Kidney glomerular epithelial cell (primary cell): ENCODE results near the gene PTPRN2.

ENCODE experiments used
- DNase-seq: peaks from one replicate; lab custom pipeline; 2025; lab: John Stamatoyannopoulos, UW

PTPRN2 gene

DNA sequence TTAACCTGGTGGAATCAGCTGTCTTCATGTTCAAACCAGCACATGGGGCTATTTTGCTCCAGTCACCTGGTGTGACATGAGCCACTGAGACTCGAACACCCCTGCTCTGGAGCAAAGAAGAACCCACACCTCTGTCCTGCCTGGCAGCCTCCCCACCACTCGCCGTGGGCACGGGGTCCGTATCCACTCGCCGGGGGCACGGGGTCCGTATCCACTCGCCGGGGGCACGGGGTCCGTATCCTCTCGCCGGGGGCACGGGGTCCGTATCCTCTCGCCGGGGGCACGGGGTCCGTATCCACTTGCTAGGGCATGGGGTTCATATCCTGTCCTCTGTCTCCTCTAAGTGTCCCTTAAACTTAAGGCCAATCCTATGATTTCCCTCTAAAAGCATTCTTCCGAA is 558.7 kb downstream of the PTPRN2 start:
- DNase-seq: no peak

DNA sequence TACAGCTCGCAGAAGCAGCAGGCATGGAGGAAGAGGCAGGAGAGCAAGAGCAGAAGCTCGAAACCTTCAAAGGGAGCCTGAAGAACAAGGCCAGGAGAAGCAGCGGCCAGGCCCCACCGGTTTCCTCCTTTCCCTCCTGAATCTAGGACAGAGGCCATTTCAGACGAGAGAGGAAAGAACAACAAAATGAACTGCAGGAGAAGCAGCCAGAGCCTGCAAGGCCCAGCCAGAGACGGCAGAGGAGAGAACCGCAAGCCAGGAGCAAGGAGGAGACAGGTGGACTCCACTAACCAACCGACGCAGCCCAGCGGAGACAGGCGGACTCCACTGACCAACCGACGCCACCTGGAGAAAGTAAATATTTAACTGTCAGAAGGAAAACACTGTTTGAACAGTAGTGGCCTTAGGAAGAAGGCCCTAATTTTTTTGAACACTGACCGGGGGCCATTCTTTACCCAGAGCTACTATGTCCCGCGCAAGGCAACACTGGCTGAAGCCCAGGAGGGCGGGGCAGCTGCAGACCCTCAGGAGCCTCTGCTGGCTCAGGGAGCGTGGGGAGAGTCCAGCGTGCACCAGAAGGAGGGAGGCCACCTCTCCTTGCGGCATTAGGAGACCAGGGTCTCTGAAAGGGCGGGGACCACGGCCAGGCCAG is 559.2 kb downstream of the PTPRN2 start:
- DNase-seq: no peak

DNA sequence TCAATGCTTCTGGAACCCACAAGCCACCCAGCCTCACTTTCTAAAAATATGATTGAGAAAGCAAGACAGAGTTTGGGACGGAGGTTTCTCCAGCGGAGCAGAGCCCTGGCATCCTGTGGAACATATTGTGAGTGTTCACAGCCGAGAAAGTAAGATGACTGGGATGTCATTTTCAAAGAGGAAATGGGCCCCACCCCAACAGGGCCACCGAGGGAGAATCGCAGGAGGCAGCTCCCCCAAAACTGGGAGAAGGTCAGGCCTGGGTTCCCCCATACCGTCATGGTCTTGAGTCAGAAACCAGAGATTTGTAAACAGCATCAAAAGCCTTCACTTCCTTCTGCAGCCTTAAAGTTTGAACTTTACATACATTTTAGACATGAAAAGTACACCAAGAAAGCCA is 560.0 kb downstream of the PTPRN2 start:
- no peak for DNase-seq

DNA sequence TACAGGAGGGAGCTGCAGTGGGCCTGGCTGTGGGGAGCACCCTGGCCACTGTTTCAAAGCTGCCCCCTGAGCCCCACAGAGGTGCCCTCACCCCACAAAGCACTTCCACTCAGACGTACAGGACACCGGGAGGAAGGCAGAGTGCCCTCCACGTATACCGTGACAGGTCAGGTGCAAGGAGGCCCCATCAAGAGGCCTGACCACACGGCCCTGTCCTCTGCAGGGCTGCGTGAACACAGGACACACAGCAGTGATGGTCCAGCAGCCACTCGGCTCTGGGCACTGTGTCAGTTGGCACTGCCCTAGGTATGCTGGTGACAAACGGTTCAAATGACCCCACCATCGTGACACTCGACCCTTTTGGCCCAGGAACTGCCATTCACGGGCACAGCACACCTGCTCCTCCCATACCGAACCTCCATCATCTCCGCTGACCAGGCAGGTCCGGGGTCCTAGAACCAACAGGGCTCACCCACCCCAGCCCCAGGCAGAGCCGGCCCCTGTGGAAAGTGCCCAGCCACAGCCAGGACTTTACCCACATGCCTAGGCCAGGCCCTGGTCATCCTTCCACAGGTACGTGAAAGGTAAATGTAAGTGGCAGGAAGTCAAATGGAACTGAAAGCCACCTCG is 560.9 kb downstream of the PTPRN2 start:
- DNase-seq: no peak

DNA sequence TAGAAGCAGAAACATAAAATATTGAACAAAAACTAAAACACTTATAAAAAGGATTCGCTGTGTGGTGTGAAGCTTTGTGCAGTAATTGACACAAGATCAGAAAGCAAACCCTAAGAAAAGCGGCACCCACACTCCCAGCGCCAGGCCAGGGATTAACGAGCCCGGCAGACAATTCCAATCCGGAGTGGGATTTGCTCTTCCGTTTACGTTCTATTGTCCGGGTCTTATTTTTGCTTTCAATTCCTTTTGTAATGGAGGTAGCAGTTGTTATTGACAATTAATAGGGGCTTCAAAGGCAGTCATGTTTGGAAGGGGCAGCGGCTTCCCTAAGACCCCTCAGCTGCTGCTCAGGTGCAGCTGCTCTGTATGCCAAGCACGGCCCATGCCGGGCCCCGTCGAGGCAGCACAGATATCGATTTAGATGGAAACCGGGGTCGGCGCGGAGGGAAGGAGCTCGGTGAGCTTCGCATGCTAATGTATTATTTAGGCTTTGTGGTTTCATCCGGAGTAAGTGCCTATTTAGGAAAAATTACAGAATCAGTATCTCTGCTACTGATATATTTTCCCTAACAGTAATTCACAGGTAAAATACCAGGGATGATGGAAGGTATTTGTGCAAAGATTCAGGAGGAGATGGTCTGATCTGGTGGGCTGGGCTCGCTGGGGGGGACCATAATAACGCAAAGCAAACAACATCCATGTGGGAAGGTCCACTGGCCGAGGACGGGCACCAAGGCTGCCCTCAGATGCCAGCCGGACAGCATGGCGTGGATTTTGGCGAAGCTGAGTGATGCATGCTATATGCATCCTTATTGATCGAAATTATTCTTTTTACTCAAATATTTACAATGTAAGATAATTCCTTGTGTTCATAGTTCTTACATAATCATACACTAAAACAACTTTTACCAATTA is 561.7 kb downstream of the PTPRN2 start:
- DNase-seq: no peak

DNA sequence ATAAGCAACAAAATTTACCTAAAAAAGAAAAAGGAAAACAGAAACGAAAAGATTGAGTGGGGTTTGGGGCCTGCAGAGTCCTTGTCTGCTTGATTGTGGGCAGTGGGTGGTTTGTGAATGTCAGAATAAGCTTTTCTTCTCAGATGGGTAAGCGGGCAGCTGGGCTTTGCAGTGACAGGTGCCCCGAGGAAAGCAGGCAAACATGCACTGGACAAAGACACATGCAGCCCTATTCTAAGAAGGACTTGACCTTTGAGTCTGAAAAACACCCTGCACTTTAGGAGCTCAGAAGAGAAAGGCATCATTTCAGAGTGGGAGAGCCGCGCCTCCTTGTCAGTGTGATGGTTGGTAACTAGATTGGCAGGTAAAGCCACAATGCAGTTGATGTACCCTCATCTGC is 562.7 kb downstream of the PTPRN2 start:
- no peak for DNase-seq

DNA sequence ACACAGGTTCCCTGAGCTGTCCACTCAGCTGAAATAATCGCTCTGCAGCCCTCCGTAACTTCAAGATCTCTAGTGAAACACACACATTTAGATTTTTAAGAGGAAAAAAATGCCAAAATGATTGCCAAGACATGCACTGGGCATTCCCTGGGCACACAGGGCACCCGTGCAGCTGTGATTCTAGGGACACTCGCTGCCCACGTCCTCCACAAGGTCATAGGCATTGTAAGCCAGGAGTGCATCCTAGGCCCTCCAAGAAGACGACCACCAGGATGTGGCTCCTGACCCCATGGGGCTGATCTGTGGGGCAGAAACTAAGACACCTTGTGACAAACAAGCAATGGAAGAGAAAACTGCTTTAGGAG is 563.3 kb downstream of the PTPRN2 start:
- DNase-seq: no peak

DNA sequence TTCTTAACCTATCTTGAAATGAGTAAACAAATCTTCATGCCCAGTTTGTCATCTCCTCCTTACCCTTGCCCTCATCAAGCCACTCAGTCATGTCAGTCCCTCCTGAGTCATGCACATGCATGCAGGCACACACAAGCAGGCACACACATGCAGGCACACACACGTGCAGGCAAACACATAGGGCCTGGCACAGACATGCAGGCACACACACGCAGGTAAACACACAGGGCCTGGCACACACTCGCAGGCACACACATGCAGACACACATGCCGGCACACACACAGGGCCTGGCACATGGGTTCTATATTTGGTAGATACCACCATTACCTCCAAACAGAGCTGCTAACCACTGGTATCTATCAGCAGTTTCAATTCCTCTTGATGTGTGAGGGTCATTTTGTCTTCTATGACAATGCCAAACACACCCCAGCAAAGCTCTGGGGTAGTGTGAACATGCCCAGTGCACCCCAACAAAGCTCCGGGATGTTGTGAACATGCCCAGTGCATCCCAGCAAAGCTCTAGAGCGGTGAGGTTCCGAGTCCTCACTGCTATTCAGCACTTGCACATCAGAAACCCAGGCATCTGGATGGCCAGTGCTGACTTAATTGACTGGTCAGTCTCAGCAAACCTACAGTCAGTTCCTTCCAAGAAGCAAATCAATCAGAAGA is 563.8 kb downstream of the PTPRN2 start:
- DNase-seq: no peak

DNA sequence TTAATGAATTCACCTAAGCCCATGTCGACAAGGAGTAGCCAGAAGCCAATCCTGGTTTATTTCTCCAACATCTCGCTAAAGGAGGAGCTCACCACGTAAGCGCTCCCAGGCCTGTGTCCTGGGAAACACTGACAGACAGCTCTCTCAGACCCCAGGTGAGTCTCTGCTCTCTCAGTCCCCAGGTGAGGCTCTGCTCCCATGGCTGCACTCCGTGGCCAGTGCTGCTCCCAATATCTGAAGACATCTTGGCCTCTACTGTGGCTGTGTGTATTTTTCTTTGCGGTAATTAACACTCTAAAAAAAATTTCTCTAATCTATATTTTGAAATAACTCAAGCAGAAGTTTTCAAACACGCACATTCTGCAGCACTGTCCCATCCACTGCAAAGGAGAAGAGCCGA is 564.5 kb downstream of the PTPRN2 start:
- DNase-seq: no peak

DNA sequence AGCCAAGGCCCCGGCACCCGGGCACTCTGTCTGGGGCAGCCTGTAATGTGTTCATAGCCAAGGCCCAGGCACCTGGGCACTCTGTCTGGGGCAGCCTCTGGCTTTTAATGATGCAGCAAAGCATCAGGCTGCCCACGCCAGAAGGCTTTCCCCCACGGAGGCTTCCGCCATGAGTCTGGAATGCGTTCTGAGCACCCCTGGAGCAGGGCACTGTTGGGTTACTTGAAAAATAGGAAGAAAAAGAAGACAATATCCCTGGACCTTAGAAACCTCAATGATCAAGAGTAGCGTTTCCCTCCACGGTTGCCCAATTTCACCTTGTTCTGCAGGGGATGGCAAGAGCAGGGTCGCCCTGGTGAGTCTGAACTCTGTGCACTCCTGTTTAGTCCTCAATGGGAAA is 565.0 kb downstream of the PTPRN2 start:
- DNase-seq: no peak

DNA sequence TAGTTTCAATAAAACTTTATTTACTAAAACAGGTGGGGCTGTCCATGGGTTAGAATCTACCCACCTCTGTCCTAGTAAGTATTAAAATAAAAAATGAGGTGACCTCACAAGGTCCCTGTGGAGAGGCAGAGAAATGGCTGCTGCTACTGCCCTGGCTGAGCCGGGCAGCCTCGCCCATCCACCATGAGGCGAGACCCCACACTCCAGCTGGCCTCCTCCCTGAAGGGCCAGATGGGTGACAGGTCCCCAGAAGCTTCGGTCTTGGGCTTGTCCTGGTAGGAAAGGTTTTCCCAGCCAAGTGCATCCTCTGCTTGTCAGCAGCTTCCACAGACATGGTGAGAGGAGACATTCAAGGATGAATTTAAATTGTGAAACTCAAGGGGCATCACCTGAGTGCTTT is 565.8 kb downstream of the PTPRN2 start:
- DNase-seq: no peak

DNA sequence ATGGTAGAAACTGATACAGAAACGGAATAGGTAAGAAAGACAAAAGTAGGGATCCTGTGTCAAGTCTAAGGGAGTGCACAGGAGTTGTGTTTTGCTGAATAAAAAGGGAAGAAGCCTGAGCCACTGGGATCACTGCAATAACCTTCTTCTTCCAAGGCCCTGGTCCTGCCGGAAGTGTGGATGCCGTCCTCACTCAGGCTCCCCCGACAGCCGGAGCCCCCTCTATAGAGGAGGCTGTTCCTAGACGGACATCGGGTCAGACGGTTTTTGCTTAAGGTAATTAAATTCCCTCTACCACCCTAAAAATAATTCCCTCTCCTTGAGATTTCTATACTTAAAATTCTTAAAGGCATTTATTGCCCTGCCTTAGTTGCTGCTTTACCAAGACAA is 566.9 kb downstream of the PTPRN2 start:
- DNase-seq: no peak

DNA sequence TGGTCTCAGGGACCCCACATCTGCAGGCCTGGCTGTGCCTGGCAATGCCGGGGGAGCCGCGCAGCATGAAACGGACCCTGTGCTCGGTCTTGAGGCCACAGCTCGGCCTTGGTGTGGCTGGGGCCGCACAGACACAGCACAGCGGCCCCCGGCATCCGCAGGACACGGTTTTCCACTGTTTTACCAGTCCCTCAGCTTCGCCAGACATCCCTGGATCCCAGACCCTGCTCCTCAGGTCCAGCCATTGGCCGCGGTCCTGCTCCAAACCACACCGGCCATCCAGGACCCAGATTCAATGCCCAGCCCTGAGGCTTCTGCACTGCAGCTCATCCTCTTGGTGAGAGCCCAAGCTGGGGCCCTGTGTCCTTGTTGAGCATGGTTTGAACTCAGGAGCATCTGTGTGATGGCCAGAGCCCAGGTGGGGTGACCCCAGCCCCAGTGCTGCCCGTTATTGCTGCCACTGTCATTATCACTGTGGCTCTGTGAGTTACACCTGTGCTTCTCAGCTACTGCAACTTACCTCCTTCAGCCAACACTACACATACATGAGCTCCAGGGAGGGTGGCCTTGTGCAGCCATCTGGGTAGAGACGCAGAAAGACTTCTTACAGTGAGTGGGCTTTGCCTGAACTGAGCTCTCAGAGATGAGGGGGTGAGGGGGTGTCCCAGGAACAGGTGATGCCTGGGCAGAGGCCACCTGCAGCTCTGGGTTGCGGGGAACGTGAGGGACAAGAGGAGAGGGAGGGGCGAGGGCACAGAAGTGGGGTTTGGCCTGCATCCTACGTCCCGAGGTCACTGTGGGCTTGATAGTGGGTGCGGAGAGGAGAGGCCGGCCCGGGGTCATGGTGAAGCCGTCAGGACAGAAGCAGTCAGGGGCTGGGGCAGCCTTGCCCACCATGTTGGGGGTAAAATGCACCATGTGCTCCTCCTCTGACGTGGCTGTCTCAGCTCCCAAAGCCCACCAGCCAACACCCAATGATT is 567.6 kb downstream of the PTPRN2 start:
- no peak for DNase-seq

DNA sequence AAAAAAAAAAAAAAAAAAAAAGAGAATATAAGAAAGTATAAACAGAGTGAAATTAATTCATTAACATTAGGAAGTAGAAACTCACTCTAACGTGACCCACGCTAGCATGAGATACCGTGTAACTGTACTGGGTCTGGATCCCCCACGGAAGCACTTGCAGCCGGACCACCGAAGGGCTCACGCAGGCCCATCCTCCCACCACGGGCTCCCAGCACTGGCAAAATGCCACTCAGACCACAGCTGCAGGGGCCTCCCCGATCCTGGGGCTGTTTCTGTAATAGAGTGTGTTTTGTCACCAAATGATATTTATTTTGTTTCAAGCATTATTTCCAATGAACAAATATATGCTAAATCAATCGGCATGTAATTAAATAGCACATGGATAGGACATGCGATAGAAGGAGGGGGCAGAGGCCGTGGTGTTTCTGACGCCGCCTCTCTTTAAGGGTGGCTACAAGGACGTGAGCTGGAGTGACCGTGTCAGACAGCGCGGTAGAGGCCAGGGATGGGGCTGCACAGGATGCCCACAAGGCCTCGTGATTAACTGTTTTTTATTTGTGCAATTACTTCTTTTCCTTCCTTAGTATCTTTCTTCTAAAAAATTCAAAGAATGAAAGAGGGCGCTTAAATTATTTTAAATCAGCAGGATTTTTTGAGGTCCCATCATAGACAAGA is 568.5 kb downstream of the PTPRN2 start:
- DNase-seq: no peak

DNA sequence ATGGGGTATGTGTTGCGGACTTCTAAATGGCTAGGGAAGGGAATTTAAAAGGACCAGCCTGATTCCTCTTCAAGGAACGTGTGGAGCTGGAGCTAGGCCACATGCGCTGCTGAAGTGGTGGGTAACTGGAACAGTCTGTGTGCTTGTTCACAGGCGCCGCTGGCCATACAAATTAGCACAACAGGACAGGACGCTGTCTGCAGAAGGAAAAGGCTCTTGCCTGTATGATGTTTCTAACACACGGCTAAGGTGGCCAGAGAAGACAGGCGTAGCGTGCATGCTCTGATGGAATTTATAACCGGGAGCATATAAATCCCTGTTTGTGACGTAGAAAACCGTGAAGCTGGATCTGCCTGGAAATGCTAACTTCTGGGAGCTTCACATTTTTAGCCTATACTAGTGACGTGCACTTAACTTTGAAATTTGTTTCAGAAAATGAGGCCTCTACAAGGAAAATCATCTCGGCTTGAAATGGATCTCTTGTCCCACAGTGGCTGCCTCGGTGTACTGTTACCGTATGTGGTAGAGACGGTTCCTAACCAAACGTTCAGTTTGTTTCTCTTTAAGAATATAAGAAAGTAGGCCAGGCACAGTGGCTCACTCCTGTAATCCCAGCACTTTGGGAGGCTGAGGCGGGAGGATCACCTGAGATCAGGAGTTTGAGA is 569.4 kb downstream of the PTPRN2 start:
- no peak for DNase-seq

DNA sequence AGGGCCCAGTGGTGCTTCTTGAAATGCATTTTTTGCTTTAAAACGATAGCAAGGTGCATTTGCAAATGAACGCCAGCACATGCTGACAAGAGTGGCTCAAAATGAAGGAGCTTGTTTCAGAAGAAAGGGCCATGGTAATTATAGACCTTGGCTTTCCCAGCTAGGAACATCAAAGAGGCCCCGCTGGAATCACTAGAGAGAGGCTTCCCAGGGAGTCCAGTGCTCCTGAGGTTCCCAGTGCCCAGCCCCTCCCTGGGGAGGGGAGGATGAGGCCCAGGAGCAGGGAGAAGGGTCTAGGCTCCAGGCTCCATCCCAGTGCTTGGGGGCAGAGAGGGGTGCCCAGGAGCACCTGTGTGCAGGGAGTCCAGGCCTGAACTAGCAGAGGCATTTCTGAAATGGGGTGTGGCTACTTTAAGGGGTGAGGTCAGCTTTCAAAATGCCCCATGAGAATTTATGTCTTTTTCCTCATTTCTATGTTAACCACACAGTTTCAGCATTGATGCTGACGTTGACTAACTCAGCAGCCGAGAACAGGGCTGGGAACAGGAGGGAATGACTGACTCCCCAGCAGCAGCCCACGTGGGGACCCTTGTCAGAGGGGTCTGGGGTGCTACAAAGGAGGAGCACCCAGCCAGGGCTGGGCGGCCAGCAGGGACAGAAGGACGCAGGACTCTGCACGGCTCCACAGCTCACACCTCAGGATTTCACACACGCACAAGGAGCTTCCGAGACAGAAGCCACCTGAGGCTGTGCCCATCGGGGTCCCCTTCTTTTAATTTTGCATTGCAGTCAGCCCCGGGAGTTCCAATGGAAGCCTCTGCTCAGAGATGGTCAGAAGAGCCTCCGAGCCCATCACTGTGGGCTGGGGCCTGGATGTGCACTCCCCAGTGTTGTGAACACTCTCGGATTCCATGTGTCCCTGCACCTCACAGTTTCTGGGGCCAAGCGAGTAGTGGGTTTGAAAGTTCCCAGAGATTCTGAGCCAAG is 570.2 kb downstream of the PTPRN2 start:
- no peak for DNase-seq

DNA sequence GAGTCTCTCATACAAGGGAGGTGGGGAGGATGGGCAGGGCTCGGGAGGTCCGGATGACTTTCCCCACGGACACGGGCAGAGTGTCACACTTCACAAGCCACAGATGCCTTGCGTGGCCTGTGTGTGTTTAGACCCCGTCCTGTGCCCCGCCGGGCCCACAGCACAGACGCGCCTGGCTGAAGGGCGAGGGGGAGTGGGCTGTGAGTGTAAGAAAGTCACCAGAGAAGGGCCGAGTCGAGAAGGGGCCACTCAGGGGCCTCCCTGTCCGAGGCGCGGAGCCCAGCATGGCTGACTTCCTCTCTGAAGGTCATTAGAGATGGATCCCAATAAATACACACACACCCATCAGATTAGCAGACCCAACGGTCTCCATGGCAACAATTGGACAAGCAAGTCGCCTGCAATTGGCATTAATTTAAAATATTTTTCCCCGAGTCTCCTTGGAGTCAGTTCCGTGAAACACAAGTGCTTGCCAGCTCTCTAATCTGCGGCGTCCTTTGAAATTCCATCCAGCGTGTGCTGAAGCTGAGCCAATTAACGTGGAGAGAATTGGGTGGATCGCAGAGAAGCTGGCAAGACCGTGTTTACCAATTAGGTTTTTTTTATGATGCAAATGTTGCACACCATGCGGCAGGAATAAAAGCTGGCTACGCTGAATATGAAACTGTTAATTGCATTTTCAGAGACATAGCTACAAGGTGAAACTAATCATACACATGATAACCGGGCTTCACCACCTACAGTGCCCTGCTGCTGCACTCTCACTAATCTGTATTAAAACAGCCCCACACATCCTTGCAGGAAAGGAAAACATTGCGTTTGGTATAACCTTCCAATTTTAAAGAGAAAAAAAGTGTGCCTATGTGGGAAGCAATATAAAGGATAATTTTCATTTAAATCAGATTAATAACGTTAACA is 571.2 kb downstream of the PTPRN2 start:
- DNase-seq: no peak
